GM21529 (cell line): ENCODE results near the gene MEGF10.
A peak's percentile ranks its signal among the peaks of the same experiment; 100 is the strongest.
"Not testable (repeated sequence)": the region's sequence is repeated elsewhere in the genome, so short reads cannot be mapped to it uniquely, and the experiment has no call there.

ENCODE experiments used
- ATAC-seq: cut with Tn5 transposase; IDR thresholded peaks from one replicate; pipeline ENCODE4 v1.9.1; 2021; ENCODE audit not compliant: unreplicated experiment

MEGF10 gene

DNA sequence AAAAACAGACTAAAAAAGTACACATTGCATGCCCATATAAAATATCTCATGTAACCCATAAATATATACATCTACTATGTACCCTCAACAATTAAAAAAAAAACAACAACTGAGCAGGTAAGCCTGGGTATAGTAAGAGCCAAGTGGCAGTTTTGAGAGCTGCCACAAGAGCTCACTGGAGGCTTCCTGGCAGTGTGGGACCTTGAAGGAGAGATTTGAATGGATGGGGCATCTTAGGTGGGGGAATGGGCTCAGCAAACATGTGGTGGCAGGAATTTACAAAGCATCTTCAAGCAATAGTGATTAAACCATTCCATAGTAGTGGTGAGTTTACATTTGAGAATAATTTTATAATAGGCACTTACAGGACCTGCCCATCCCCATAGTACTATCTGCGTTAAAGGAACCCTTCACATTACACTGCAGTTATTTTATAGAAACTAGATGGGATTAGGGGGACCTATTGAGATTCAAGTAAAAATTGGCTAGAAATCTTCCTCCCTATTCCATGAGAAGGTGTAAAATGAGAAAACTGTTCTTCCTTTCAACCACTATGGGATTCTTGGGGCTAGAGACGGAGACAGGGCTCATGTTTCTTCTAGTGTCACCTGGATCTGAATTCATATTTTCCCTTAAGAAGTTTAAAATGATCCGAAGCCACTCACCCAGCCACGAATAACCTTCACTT, 6.9 kb downstream of the MEGF10 start:
- ATAC-seq: no peak

DNA sequence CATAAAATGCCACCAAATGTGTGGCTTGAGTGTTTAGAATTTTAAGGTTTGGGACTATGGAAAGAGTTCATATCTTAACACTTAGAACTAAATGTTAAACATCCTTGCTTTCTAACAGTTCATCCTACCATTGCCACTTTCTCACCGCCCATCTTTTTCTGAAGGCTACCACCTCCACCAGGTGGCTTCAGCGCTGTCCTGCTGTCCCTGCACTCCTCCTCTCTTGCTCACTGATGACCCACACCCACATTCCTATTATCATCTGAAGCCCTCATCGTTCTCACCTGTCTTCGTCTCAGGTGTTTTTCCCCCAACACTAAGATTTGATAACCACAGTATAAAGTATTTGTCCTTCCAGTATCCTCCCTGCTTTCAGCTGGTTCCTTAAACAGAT, 7.4 kb downstream of the MEGF10 start:
- no peak for ATAC-seq

DNA sequence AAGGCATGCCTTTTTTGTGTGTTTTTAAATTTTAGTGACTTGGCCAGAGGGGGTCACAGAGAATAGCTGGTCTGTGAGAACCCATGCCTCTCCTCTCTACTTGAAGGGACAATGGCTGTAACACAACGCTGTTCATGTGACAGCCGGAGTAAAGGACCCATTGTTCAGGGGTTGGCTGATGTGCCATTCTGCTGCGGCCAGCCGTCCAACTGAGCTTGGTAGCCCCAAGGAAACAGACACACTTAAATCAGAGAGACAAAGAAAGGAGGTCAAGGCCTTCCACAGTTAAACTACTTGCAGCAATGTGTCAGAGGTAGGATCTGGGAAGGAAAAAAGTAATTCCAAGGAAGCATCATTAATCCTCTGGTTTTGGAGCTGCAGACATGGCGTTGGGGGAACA, 8.1 kb downstream of the MEGF10 start:
- no peak for ATAC-seq

DNA sequence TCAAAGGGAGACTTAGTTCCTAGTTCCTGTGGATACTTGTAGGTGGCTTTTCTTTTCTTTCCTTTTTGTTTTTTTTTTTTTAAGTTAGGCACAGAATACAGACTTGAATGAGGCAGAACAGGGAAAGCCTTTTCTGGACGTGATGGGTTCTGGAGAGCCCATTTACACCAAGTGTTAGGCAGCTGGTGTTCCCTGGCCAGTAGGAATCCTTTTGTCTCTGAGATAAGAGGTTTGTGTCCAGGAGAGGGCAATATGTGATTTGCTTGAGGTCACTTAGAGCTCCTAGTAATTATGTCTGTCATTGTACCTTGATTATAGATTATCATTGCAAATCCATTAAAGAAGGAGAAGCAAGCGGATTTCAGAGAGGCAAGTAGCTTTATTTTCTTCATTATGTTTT, 9.1 kb downstream of the MEGF10 start:
- ATAC-seq: no peak

DNA sequence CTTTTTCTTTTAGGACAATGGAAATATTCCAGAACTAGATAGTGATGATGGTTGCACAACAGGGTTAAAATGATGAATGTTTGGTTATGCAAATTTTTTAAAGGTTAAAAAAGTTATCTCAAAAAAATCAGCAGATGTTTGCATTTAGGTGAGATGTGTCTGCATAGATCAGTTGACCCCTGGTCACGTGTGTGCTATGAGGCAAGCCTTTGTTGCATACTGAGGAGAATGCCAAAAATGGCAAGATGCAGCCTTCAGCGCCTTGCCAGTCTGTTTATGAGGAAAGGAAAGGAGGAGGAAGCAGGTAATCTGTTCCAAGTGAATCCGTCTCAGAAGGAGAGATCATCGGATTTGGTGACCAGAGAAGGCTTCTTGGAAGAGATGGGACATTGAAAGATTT, 11.9 kb downstream of the MEGF10 start:
- ATAC-seq: no peak

DNA sequence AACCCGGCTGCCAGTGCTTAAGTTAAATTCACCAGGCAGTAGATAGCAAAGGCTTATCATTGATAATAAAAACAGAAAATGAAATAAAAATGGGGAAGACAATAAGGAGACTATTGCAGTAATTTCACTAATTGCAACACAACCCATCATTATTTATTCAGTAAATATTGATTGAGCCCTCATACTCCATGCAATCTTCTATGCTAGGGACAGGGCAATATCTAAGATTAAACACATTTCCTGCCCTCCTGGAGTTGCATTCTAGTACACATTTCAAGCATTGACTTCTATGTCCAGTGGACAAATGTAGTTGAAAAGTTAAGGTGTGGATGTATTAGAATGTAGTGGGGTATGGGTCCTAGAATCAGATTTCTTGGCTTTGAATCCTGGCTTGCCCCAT, 12.8 kb downstream of the MEGF10 start:
- no peak for ATAC-seq

DNA sequence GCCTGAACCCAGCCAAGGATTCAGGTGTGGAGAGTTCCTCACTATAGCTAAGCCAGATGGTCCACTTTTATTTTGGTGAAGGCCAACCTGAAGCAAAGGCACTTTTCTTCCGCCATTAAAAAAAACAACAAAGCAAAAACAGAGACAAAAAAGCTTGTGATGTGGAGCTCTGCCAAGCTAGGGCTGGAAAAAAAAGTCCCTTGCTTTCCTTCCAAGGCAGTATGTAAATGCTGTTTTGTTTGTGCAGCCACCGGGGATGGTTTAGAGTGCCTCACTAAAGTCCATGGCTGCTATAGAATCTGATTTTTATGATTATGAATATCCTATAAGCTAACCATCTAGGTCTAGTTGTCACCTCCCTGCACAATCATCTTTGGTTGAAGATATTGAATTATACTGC, 14.9 kb downstream of the MEGF10 start:
- ATAC-seq: no peak

DNA sequence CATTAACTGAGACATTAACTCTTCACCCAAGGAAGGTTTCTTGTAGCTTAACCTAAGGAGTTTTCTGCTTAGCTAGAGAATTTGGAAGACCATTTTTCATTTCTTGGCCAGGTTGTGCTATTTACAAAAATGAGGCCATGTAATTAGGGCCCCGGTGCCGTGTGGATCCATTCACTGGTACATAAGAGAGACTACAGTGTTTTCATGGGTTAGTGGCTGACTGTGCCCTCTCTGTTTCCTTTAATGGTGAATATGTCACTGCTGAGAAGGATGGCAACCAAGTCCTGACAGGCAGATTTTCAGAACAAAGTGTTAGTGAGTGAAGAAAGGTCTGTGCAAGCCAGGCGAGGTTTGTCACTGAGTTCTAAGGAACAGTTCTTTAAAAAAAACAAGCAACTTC, 15.4 kb downstream of the MEGF10 start:
- ATAC-seq: no peak

DNA sequence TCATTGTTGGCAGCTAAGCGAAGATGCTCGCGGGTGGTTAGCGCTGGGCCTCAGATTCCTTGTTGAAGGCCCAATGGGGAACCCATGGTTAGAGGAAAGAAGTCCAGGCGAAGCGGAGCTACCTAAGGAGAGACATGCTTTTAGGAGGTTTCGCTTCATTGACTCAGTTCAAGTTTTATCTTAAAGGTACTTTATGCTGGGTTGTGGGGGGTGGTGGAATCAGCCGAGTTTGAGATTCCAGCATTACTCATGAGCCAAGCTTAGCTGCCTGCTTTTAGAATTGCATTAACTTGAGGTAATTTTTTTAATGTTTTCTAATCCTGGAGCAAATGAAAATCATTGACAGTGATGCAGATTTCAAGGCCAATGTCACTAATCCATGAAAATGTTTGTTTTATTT, 16.1 kb downstream of the MEGF10 start:
- no peak for ATAC-seq

DNA sequence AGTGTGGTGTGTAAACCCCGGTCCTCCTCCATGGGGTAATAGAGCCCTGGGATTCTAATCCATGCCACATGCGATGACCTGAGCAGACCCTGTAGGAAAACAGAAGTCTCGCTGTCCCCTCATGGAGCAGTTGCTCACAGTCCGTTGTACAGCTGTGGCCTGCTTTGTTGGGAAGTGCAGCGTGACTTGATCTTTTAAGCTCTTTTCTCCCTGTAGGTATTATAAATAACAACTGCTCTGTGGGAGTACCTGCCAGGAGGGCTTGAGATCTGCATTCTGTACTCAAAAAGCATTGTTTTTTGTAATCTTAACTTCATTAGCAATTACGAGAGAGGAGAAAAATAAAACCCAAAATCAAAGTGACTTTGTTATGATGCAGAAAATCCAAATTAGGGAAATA, 17.3 kb downstream of the MEGF10 start:
- no peak for ATAC-seq

DNA sequence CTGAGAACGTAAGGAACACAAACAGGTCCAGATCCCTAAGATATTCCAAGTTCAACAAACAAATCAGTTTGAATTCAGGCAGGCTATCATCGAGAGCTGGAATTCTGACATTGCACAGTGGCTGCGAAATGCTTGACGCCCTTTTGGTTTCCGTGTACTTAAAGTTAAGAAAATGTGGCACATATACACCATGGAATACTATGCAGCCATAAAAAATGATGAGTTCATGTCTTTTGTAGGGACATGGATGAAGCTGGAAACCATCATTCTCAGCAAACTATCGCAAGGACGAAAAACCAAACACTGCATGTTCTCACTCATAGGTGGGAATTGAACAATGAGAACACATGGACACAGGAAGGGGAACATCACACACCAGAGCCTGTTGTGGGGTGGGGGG, 17.7 kb downstream of the MEGF10 start:
- ATAC-seq: not testable (repeated sequence)

DNA sequence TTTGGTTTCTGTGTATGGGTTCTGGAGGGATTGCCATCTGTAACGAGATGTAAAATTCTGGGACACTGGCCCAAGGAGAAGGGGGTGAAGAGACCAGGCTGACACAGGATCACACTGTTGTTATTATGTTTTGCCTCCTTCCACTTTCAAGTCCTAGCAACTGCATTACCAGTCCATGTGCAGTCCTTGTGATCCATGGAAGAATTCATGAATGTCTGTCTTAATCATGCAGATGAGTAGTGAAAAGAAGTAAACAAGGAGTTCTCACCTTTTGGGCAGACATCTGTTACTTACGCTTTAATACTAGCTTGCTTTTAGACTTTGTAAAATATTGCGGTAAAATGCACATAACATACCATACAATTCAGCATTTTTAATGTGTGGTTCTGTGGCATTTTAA, 18.3 kb downstream of the MEGF10 start:
- ATAC-seq: no peak

DNA sequence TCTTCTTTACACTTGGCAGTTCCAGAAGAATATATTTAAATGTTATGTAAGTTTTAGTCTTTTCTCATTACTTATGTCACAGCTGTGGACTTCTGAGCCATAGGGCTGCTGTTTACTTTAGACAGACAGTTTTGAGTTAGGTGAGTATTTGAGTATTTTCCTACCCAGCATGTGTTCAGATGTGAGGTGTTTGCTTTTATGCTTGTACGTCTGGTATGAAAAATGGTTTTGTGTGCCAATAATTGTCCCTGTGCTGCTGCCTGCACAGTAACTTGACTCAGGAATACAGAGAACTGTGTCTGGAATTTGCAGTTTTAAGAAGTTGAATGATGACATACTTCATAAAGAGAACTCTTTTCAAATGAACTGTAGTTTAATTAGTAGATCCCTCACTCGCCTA, 20.8 kb downstream of the MEGF10 start:
- no peak for ATAC-seq

DNA sequence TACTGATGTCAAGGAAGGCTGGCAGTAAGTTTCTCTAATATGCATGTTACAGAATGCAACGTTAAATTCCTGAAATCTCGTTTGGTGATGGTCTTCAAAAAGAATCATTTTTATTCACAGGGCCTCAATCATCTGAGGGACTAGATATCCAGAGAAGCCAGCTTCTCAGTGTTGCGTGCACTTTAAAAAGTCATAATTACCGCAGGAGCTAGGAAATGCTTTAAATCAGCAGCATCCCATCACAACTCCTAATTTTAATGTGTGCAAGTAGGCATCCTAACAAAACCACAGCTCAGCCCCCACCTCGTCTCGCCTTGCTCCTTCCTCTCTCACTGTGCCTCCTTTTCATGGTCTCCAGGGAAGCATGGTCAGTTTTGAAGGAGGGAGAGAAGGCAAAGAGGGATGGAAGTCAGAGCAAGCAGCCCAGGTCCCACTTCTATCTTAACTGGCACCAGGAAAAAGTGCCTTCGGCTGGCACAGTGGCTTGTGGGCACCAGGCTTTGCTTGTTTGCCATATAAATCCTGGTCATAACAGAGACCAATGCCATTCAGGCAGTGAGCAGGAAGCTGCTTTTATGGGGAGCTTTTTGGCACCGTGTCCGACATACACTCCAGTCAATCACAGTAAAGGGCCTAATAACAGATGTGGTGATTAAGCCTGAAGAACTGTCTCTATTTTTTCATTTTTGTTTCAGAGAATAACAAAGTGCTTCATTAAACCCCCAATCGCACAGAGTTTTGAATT, 21.4 kb downstream of the MEGF10 start:
- no peak for ATAC-seq

DNA sequence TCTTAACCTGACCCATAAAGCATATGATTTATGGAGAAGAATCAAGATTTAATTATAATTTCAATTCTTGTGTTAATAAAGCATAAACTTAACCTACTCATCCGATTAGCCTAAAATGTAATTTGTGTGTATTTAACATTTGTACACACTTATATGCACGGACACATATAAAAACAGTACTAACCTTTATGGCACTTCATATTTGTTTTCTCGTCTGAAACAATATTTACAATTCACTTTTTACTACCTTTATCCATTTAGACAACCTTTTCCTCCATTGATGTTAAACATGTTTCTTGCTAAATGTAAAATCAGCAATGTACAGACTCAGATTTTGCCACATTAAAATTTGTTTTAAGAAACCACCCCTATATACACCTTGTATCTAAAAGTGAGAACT, 22.8 kb downstream of the MEGF10 start:
- ATAC-seq: no peak

DNA sequence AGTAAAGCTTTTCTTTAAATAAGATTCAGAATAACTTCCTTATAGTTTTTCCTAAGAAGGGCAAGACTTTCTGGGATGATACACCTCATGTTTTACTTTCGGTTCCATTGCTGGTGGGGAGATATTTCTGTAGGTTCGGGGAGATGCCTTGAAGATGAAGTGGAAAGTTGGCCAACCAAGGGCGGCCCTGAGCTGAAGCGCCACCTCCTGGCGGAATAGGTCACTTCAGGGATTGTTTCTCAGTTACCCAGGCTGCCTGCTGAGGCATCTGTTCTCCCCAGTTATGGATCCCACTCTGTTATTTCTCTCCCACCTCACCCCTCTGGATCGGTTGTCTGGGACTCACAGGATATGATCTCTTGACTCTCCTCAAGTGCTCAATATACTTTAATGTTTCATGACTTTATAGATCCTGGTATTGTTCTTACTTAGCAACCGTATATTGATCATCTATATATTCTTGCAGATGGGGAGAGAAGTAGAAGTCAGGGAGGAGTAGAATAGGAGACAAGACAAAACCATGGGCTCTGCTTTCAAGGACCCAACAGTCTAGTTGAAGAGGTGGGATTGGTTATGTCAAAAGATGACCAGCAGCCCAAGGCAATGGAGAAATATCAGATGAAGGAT, 23.4 kb downstream of the MEGF10 start:
- ATAC-seq: peak; percentile 97

DNA sequence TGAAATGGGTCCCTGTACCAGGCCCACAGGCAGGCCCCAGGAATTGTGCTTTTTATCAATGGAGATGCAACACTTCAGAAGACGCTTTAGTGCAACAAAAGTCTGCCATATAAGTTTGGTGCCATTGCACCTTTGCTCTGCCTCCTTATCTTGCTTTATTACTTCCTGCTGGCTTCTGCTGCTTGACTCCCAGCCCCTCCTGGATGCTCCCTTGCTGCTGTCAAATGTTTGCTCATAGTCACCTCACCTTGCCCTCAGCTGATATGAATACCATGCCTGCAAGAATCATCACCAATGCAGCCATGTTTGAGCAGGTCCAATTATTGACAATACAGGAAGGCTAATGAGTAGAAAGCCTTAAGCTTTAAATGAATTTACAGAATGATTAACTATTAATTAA, 25.4 kb downstream of the MEGF10 start:
- ATAC-seq: no peak

DNA sequence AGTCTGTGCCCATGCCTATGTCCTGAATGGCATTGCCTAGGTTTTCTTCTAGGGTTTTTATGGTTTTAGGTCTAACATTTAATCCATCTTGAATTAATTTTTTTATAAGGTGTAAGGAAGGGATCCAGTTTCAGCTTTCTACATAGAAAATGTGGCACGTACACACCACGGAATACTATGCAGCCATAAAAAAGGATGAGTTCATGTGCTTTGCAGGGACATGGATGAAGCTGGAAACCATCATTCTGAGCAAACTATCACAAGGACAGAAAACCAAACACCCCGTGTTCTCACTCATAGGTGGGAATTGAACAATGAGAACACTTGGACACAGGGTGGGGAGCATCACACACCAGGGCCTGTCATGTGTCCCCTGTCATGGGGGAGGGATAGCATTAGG, 26.8 kb downstream of the MEGF10 start:
- ATAC-seq: not testable (repeated sequence)

DNA sequence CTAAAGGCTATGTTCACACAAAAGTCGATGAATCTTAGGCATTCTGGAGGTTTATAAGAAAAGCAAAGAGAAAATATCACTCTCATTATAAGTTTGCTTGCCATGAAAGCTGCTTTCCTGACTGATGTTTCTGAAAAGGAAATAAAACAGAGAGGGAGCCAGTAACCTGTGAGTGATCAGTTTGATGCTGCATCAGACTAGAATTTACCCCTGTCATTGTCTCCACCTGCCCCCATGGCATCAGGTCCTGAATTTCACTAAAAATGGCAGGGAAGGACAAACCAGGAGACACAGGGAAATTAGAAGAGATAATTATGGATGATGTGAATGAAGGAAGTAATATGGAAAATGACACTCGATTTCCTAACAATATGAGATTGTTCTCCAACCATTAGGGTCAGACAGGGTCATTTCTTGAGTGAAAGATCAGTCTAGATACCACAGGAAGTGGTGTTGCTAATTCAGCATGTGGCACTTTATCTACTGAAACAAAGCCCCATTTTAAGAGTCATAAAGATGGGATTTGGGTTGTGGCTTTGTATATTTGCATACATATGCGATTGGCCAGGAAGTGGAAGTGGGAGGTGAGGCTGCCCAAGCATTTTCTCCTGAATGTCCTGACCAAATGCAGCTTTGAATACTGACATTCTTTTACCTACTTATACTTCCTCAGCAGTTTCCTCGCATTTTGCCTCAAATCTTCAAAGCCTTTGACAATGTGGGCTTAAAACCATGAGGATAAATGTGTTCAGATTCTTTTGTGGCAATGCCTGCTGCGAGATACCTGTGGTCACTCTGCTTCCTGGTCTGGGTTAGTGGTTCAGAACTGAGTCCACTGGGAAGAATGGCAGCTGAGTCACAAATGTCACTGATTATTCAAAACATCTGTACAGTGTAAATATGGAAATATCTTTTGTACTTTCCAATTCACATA, 29.7 kb downstream of the MEGF10 start:
- ATAC-seq: peak; percentile 97

DNA sequence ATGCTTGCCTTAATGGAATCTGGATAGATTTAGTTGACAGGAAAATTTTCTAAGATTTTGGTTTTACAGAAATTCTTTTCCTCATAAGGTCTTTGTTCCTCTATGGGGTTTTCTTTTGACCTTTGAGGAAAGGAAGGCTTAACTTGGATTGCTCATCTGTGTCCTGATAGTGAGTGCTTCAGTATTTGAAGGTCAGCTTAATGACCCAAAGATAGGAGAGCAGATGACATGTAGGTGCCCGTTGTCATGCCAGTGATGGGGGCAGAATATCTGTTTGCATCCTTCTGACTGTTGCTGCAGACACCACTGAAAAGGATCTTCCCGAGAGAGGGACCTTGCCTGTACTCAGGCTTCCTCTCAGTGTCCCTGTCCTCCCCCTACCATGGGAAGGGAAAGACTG, 30.9 kb downstream of the MEGF10 start:
- ATAC-seq: no peak

DNA sequence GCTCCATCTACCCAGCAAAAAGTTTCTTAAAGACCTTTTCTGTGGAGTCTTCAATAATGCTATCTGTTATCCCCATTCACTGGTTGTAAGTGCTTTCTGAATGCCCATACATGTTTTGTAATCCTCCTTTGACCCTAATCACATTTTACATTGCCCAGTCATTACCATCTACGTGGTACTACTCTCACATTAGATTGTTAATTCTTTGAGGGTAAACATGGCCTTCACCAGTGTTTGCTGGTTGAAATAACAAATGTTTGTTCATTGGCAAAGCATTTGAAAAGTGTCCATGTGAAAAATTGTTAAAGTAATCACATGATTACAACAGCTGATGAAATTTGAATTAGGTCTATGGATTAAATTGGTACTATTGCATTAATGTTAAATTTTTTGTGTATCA, 31.8 kb downstream of the MEGF10 start:
- ATAC-seq: no peak
